ENCODE data around the gene CTXND1.
A peak's percentile ranks its signal among the peaks of the same experiment; 100 is the strongest.

CTXND1 gene

GRCh38 chr15:80173022-80173759 is 78.8 kb downstream of the CTXND1 start:
- H3K27me3 ChIP-seq (ENCODE audit: insufficient read depth, poor library complexity, severe bottlenecking) = no peaks in the 10 kb centered on the region
- DNase-seq (ENCODE audit: low read depth in 1 of 2, low spot score in 1 of 2) = peak; percentile 48 to 71
- TF ChIP-seq SPI1 (IDR thresholded peaks at IDR 0.05; ENCODE audit: borderline replicate concordance, low read depth) (no peak), CTCF (IDR thresholded peaks at IDR 0.05; ENCODE audit: insufficient read depth, low read length) (peak; percentile 58), REST (IDR thresholded peaks at IDR 0.05; ENCODE audit: insufficient replicate concordance, low read depth) (no peak), GABPA (IDR thresholded peaks at IDR 0.05; ENCODE audit: low read depth) (no peak)
- H3K4me3 ChIP-seq (replicated peaks; ENCODE audit: insufficient read depth, low read length) = no peak overlapping the region
- no peak overlapping the region for H3K27ac ChIP-seq (replicated peaks)

- no peak for TF ChIP-seq POLR2AphosphoS5 (IDR thresholded peaks at IDR 0.05; ENCODE audit: low read depth)
- no peak for TF ChIP-seq CTCF (IDR thresholded peaks at IDR 0.05; ENCODE audit: insufficient read depth, low read length)
- no peak for TF ChIP-seq GABPA (IDR thresholded peaks at IDR 0.05; ENCODE audit: low read depth)
- Histone ChIP-seq H3K27ac (replicated peaks) (no peak overlapping the region), H3K4me3 (replicated peaks; ENCODE audit: insufficient read depth, low read length) (no peak overlapping the region), H3K27me3 (ENCODE audit: insufficient read depth, poor library complexity, severe bottlenecking) (no peaks in the 10 kb centered on the region)
- DNase-seq (ENCODE audit: low read depth in 1 of 2, low spot score in 1 of 2) = no peak
Measured at GRCh38 chr15:80172401-80172800, 79.6 kb downstream of the CTXND1 start.

GRCh38 chr15:80171787-80172186 is 80.2 kb downstream of the CTXND1 start:
- Histone ChIP-seq H3K27ac (replicated peaks) (no peak overlapping the region), H3K27me3 (ENCODE audit: insufficient read depth, poor library complexity, severe bottlenecking) (no peaks in the 10 kb centered on the region), H3K4me3 (replicated peaks; ENCODE audit: insufficient read depth, low read length) (no peak overlapping the region)
- no peak for DNase-seq (ENCODE audit: low read depth in 1 of 2, low spot score in 1 of 2)
- TF ChIP-seq GABPA (IDR thresholded peaks at IDR 0.05; ENCODE audit: low read depth) (no peak), POLR2AphosphoS5 (IDR thresholded peaks at IDR 0.05; ENCODE audit: low read depth) (no peak), REST (IDR thresholded peaks at IDR 0.05; ENCODE audit: insufficient replicate concordance, low read depth) (no peak), CTCF (IDR thresholded peaks at IDR 0.05; ENCODE audit: insufficient read depth, low read length) (no peak), SPI1 (IDR thresholded peaks at IDR 0.05; ENCODE audit: borderline replicate concordance, low read depth) (no peak)

- no peak for DNase-seq (ENCODE audit: low read depth in 1 of 2, low spot score in 1 of 2)
- TF ChIP-seq POLR2AphosphoS5 (IDR thresholded peaks at IDR 0.05; ENCODE audit: low read depth) (no peak), REST (IDR thresholded peaks at IDR 0.05; ENCODE audit: insufficient replicate concordance, low read depth) (no peak), CTCF (IDR thresholded peaks at IDR 0.05; ENCODE audit: insufficient read depth, low read length) (no peak), SPI1 (IDR thresholded peaks at IDR 0.05; ENCODE audit: borderline replicate concordance, low read depth) (no peak), GABPA (IDR thresholded peaks at IDR 0.05; ENCODE audit: low read depth) (no peak)
- no peak overlapping the region for H3K4me3 ChIP-seq (replicated peaks; ENCODE audit: insufficient read depth, low read length)
Measured at GRCh38 chr15:80170596-80170995, 81.4 kb downstream of the CTXND1 start.

More at GRCh38 chr15:80170596-80170995, 81.4 kb downstream of the CTXND1 start:
- no peaks in the 10 kb centered on the region for H3K27me3 ChIP-seq (ENCODE audit: insufficient read depth, poor library complexity, severe bottlenecking)
- H3K27ac ChIP-seq (replicated peaks) = no peak overlapping the region

Measured in HL-60 (cell line).